Measurements from ENCODE around the gene MAN1A1.

GRCh38 chr6:119289651-119290050 lies 59.9 kb downstream of the MAN1A1 start:
- TF ChIP-seq ZNF274 (IDR thresholded peaks at IDR 0.05; ENCODE audit: borderline replicate concordance, extremely low read depth, low read length) (no peak), NANOG (IDR thresholded peaks at IDR 0.05; ENCODE audit: insufficient read depth, low read depth, low read length, poor library complexity, severe bottlenecking) (no peak), HDAC2 (IDR thresholded peaks at IDR 0.05; ENCODE audit: borderline replicate concordance in 1 of 2, low read depth in 2 of 2, low read length in 2 of 2) (no peak), PHF8 (conservative IDR thresholded peaks at IDR 0.05; ENCODE audit: low read depth, low read length) (no peak), CTCF (IDR thresholded peaks at IDR 0.05; ENCODE audit: control extremely low read depth in 1 of 3, insufficient read depth in 1 of 3, low read depth in 1 of 3, low read length in 3 of 3) (no peak), CHD7 (IDR thresholded peaks at IDR 0.05; ENCODE audit: insufficient replicate concordance, low read length) (no peak), USF2 (IDR thresholded peaks at IDR 0.05; ENCODE audit: low read length) (no peak), EP300 (IDR thresholded peaks at IDR 0.05; ENCODE audit: borderline replicate concordance in 1 of 2, low read depth in 2 of 2, low read length in 2 of 2) (no peak), CREB1 (IDR thresholded peaks at IDR 0.05) (no peak), GABPA (IDR thresholded peaks at IDR 0.05; ENCODE audit: borderline replicate concordance, insufficient read depth, low read length) (no peak), GTF2F1 (IDR thresholded peaks at IDR 0.05; ENCODE audit: borderline replicate concordance, low read depth, low read length) (no peak), JUN (IDR thresholded peaks at IDR 0.05; ENCODE audit: low read depth, low read length) (no peak), EZH2 (IDR thresholded peaks at IDR 0.05; ENCODE audit: low read depth, low read length, severe bottlenecking) (no peak), FOSL1 (IDR thresholded peaks at IDR 0.05; ENCODE audit: insufficient read depth, low read depth, low read length) (no peak)
